Thyroid gland (tissue), 4 donors: ENCODE results near the gene TENM3.

Experiments used
- POLR2A ChIP-seq, 2 donors: fragments of 450-650 bp; IDR thresholded peaks; one replicate each; pipeline ENCODE4 v1.6.1; 2017; ENCODE audit warnings: antibody characterized with exemption in 2 of 2, mild to moderate bottlenecking in 2 of 2, moderate library complexity in 1 of 2
- TF ChIP-seq, protein P1 (sequence below), 6 experiments: fragments of 200-600 bp in 3 of 6; fragments of 450-650 bp in 3 of 6; sonication (generic) in 3 of 6; IDR thresholded peaks; one replicate each; pipeline ENCODE4 v1.5.1; 2016 to 2019; ENCODE audit warnings: antibody characterized with exemption in 6 of 6, mild to moderate bottlenecking in 2 of 6, inconsistent platforms in 1 of 6, moderate library complexity in 1 of 6

- TF ChIP-seq, protein P1, sequence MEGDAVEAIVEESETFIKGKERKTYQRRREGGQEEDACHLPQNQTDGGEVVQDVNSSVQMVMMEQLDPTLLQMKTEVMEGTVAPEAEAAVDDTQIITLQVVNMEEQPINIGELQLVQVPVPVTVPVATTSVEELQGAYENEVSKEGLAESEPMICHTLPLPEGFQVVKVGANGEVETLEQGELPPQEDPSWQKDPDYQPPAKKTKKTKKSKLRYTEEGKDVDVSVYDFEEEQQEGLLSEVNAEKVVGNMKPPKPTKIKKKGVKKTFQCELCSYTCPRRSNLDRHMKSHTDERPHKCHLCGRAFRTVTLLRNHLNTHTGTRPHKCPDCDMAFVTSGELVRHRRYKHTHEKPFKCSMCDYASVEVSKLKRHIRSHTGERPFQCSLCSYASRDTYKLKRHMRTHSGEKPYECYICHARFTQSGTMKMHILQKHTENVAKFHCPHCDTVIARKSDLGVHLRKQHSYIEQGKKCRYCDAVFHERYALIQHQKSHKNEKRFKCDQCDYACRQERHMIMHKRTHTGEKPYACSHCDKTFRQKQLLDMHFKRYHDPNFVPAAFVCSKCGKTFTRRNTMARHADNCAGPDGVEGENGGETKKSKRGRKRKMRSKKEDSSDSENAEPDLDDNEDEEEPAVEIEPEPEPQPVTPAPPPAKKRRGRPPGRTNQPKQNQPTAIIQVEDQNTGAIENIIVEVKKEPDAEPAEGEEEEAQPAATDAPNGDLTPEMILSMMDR (IDR thresholded peaks at IDR 0.05), result no peak
- no peak for TF ChIP-seq POLR2A (IDR thresholded peaks at IDR 0.05)
Observed at GRCh38 chr4:182346675-182347375, 103.6 kb downstream of the TENM3 start.
